CD4-positive, alpha-beta T cell treated with Interleukin-1 beta for 1 hour (primary cell): ENCODE data around the gene TMEM132E.

Experiments
- DNase-seq, 2 donors: peaks; one replicate each; pipeline ENCODE4 v3.0.0-alpha.2; 2020 to 2022

Gene TMEM132E

DNA sequence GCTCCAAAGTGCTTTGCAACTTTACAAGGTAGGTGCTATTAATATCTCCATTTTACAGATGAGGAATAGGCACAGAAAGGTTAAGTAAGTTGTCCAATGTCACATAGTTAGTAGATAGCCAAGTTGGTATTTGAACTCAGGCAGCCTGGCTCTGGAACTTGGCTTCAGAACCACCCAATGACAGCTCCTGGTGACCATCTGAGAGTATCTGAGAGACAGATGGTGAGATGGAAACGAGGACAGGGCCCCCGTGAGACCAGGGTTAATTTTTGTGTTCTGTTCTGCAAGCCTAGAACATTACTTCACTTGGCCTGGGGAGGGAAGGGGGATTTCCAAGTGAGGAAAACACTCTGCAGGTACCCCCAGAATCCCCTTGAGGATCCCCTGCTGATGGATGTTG, 9.8 kb upstream of the TMEM132E start:
- no peak for DNase-seq

- no peak for DNase-seq
Observed at GRCh38 chr17:34570506-34570905, 8.9 kb upstream of the TMEM132E start.

GRCh38 chr17:34571428-34572130, 7.8 kb upstream of the TMEM132E start:
- DNase-seq, result no peak

DNA sequence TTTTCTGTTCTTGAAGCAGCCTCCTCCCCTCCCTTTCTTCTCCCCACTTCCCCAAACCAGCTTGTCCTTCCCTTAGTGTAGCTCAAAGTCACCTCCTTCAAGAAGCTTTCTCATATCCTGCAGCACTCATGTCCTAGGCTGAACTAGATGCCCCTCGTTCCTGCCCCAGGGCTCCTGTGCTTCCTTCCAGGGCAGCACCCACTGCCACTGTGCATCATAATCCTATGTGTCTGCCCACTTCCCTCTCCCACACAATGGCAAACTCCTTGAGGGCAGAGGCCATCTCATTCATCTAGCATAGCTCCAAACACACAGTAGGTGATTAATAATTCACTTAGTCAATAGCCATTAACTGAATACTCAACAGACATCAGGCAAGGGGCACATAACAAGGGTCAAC, 6.9 kb upstream of the TMEM132E start:
- DNase-seq, result no peak

DNA sequence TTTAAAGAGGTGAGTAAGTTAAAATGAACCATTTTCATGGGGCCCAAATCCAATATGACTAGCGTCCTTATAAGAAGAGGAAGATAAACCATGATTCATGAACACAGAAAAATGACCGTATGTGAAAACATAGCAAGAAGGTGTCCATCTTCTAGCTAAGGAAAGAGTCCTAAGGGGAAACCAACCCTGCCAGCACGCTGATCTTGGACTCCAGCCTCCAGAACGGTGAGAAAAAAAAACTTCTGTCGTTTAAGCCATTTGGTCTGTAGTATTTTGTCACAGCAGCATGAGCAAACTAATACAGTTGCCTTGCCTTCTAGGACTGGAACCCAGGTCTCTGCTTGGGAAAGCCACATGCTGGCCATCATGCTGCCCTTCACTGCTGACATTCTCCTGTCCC, 4.2 kb upstream of the TMEM132E start:
- DNase-seq, result no peak

DNA sequence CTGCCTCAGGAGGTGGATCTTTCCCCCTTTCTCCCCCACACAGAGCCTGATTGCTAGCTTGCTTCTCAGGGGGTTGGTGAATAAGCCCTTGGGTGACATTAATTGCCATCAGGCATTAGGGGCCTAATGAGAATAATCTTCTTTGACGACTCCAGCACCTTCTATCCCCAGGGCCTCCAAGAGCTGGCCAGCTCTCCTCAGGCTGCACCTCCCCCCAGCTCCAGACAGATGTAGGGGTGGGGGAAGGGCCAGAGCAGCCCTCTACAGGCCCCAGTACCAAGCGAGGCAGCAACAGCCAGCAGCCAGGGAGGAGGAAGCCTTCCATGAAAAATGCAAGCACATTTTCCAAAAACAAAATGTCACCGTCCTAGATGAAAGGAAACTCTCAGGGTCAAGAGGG, 1.4 kb upstream of the TMEM132E start:
- no peak for DNase-seq

GRCh38 chr17:34578656-34579016, 746 bp upstream of the TMEM132E start:
- no peak for DNase-seq

DNA sequence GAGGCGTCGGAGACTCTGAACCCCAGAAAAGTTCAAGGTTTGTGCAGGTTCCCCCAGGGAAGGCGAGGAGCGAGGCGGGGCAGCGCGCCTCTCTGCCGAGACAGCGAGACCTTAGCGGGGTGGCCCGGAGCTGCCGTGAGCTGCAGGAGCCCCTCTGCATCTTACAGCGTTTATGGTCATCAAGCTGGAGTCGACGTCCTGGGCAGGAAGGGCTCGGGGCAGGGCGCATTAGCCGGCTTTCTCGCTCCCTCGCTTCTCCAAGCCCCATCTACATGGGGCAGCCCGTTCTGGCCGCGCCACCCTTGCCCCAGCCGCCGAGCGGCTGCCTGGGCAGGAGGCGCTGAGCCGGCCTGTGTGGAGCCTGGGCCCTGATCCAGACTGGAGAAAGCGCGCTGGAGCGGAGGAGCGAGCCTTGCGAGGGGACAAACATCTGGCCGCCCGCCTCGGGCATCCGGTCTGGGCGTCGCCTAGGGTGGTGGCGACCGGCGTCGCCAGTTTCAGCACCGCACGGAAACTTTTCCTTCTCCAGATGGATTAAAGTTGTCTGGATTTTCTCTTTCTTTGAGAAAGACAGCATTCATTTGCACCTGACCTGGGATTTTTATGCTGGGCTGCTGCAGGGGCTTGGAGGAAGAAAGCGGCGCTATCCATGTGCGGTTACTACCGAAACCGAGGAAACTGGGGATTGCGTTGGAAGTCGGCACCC, 750 bp downstream of the TMEM132E start:
- DNase-seq, result no peak

- no peak for DNase-seq
Observed at GRCh38 chr17:34580685-34581445, 1.5 kb downstream of the TMEM132E start.

DNA sequence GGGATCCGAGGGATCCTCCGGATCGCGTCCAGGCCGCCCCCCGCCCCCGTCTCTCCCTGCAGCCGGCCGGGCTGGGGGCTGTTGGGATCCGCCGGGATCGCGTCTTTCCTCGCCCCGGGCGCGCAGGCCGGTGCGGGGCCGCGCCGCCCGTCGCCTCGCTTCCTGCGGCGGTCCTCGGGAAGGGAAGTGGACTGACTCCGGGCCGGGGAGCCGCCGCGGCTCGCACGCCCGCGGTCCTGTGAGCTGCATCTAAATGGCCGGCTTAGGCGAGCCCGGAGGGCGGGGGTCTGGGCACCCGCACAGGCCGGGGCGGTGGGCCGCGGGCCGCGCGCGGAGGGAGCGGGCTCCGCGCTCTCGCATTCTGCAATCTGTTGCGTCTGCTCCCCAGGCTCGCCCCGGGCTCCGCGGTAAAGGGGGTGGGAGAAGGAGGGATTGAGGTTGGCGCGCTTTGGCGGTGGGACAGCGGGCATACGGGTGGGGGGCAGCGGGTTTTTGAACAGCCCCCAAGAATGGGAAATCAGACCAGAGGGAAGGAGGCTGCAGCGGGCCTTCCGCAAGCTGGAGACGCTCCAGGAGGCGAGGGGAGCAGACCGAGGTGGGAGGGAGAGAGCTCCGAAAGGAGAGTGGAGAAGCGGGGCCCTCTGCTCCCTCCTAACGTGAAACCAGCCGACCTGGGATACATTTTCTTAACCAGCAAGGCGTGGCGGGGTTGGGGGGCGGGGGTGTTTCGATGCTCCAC, 2.2 kb downstream of the TMEM132E start:
- no peak for DNase-seq

DNA sequence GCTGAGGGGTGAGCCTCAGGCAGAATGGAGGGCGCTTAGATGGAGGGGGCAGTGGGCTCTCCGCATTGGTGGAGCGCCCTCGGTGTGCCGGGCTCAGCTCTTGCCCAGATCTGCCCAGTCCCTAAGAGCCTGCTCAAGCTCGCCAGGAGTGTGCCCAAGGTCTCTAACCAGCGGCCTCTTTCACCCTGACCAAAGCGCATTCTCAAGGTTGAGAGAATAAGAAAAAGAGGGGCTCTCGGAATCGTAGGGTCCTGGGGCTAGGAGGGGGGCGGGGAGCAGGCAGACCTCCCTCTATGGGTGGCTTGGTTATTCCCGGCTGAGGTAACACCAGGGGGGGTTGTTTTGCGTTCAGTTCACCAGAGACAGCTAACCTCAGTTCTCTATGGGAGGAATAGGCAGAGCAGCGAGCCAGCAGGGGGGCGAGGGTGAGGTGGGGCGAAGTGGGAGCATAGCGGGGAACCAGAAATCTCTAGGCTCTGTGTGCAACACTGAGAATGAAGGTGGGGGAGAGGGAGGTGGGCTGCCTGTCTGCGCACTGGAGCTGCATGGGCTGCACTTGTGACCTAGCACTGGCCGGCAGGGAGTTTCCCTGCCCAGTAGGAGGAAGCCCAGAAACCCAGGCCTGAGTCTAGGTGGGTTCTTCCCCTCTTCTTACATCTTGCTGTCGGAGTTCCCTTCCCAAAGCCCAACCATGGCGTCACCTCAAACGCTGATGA, 3.0 kb downstream of the TMEM132E start:
- DNase-seq, result no peak

DNA sequence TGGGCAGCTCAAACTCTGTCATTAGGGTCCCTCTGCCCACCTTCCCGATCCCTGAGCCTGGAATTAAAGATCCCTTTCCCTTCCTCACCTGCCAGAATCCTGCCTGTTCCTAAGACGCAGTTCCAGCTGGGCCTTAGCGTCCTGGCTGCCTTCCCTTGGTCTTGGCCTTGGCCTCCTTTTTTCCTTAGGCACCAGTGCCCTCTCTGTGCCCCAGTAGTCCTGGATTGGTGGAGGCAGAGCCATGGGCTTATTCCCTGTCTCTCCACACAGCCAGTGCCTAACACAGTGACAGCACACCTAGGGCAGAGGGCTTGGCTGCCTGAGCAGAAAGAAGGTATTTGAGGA, 3.5 kb downstream of the TMEM132E start:
- DNase-seq, result no peak

- peak in 1 of 2 donors; percentile 17 for DNase-seq
Observed at GRCh38 chr17:34584805-34585416, 5.5 kb downstream of the TMEM132E start.

DNA sequence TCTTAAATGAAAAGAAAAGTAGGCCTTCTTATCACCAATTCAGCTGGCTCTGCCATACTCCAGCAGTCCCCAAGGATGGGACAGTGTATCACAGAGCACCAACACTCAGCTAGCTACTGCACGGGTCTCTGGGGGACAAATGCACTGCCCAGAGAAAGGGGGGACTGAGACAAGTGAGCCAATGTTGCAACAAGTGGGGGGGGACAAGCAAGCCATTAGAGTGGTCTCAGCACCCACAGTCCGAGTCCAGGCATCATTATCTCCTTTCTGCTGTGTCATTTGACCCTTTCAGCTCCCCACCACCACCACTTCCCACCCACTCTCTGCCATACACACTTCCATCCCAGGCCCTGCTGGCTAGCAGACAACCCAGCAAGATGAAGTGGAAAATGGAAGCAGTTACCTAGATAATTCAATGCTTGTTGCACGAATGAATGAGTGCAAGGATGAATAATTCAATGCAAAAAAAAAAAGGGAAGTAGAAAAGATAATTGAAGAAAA, 7.0 kb downstream of the TMEM132E start:
- DNase-seq, result no peak

- DNase-seq, result no peak
Observed at GRCh38 chr17:34588266-34588665, 8.9 kb downstream of the TMEM132E start.

GRCh38 chr17:34589120-34589965, 10.0 kb downstream of the TMEM132E start:
- DNase-seq, result no peak

DNA sequence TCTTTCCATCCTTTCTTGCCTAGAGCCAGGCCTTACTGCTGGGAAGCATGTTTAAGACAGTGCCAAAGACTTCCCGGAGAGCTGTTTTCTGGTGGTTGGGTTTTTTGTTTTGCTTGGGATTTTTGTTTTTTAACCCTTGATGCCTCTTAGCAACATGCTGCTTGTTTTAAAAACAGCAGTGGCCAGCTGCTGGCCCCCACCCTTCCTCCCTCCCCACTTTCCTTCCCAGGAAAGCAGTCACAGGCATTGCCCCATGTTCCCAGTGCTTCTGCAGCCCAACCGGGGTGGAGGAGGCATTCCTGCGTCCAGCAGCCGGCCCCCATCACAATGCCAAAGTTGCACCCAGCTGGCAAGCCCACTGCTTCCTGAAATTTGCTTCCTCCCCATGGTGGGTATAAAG, 12.6 kb downstream of the TMEM132E start:
- DNase-seq, result no peak

- no peak for DNase-seq
Observed at GRCh38 chr17:34596920-34597319, 17.5 kb downstream of the TMEM132E start.

GRCh38 chr17:34598161-34598776, 18.9 kb downstream of the TMEM132E start:
- no peak for DNase-seq

GRCh38 chr17:34601416-34601815, 22.0 kb downstream of the TMEM132E start:
- DNase-seq, result no peak

GRCh38 chr17:34603974-34604373, 24.6 kb downstream of the TMEM132E start:
- no peak for DNase-seq
